HG03060 (cell line): Measurements from ENCODE around the gene PSMC3IP.
"Not testable (repeated sequence)": the region's sequence is repeated elsewhere in the genome, so short reads cannot be mapped to it uniquely, and the experiment has no call there.

Experiments
- ATAC-seq: cut with Tn5 transposase; IDR thresholded peaks from one replicate; pipeline ENCODE4 v1.9.1; 2021; ENCODE audit warnings: low read depth, moderate number of reproducible peaks; ENCODE audit not compliant: unreplicated experiment

PSMC3IP gene

GRCh38 chr17:42577532-42578281 is at the start of gene PSMC3IP:
Gene PSMC3IP (minus strand): TSS chr17:42577729. CDS start chr17:42577686, 43 bp downstream.
- no peak for ATAC-seq

DNA sequence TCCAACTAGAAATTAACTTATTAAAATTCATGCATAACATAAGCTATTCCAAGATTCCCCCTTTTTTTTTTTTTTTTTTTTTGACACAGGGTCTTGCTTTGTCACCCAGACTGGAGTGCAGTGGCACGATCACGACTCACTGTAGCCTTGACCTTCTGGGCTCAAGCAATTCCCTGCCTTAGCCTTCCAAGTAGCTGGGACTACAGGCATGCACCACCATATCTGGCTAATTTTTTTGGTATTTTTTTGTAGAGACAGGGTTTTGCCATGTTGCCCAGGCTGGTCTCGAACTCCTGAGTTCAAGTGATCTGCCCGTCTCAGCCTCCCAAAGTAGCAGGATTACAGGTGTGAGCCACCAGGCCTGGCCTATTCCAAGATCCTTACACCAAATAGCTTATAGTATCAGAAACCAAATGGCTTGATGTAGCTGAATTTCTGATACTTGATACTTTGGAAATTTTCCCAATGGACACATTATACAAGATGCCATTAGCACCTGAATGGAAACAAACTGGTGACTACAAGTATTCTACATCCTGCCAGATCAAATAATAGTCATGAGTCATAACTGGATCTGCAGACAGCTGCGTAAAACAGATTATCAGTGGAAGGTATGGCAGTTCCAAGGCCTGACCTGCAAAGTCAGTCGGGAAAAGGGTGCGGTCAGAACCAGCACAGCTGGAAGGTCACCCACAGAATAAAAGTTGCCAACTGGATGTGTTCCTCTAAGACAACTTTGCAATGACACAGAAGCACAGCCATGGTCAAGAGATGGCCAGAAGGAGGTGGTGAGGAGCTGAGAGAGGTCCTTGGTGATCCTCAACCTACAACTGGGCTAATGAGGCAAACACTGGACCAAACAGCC is 46.4 kb upstream of the PSMC3IP start:
- no peak for ATAC-seq

GRCh38 chr17:42623271-42623670 is 45.7 kb upstream of the PSMC3IP start:
- no peak for ATAC-seq

GRCh38 chr17:42621987-42622386 is 44.5 kb upstream of the PSMC3IP start:
- ATAC-seq = not testable (repeated sequence)

DNA sequence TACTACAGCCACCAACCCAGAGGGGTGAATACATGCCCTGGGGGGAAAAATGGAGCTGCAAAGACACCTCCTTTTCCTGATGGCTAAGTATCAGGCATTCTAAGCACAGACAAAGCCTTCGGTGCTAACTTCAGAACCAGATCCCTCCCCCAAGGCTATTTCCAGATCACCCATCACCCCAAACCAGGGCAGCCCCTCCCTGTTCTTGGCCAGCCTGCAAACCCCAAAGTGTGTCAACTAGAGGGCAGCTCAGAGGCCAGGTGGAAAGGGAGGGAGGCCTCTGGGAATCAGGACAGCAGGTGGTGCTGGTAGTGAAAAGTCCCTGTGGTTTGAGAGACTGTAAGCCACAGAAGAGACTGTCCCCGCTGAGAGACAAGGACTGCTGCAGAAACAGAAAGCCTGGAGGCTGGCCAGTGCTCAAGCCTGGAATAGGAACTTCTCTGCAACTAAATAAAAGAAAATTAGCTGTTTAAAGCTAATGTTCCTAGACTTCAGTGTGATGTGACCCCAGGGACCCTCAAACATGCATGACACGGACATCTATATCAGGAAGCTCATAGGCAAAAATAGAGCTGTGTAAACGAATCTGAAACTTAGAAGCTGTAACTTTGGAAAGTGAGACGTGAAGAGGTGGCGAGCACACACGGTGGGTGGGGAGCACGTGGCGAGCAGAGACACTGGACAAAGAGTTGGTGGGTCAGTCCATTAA is 41.1 kb upstream of the PSMC3IP start:
- no peak for ATAC-seq

- no peak for ATAC-seq
Observed at GRCh38 chr17:42617956-42618431, 40.5 kb upstream of the PSMC3IP start.

GRCh38 chr17:42613699-42614295 is 36.3 kb upstream of the PSMC3IP start:
- ATAC-seq = no peak

DNA sequence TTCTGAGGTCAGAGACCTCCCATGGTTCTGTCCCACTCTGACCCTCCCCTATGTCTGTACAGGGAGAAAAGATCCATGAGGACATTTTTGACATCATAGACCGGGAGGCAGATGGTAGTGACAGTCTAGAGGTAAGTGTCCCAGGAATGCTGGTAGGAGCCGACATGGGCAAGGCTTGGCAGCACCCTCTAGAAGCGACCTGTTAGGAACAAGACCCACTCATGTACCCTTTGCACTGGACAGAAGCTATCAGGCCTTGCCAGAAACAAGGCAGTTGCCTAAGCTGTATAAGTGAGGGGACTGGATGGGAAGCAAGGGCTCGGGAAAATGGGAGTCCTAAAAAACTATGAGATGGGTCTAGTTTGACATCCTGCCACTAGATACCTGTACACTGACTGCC is 34.5 kb upstream of the PSMC3IP start:
- no peak for ATAC-seq

GRCh38 chr17:42609814-42610801 is 32.6 kb upstream of the PSMC3IP start:
- ATAC-seq = not testable (repeated sequence)

GRCh38 chr17:42609182-42609813 is 31.8 kb upstream of the PSMC3IP start, which contains the start of the genes RETREG3 and TUBG1:
Gene RETREG3 (minus strand): TSS chr17:42609374. CDS start chr17:42609324, 50 bp downstream.
Gene TUBG1 (plus strand): TSS chr17:42609683. CDS start chr17:42609738, 55 bp downstream.
- ATAC-seq = peak; percentile 72

DNA sequence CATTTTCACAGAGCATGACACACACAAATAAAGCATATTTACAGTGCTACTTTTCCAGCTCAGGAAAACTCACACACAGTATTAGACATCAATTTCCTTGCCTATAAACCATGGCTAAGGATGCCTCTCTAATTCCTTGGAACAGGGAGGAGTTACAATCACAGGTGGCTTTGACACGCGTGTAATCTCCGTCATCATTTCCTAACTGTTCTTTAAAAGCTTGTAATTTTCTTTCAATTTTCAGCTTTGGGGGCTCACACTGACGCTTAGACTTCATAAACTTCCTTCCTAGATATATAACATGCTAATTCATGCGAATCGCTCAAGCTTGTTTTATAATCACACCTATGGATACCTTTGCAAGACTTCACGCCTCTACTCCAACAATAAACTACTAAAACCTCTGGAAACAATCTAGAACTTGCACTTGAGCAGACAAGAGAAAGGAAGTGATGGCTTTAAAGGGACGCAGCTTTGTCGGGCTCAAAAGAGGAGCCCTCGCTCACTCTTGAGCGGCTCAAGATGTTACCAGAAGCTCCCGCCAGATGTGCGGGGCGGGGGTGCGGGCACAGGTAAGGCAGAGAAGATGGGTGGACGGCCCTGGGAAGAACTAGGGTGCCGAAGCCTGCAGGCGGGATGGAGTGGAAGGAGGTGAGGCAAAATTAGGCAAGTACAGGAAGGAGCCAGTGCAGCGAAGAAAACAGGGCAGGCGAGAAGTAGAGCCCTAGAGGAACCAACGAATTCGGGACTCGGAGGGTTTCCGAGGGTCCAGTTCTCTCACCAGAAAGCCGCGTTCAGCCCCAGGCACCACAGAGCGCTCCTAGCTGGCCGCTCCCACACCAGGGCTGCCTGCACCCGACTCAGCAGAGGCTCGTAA is 31.0 kb upstream of the PSMC3IP start:
- ATAC-seq = no peak

- ATAC-seq = no peak
Observed at GRCh38 chr17:42607769-42608168, 30.2 kb upstream of the PSMC3IP start.

GRCh38 chr17:42603318-42603717 is 25.8 kb upstream of the PSMC3IP start:
- ATAC-seq = no peak

GRCh38 chr17:42598905-42599304 is 21.4 kb upstream of the PSMC3IP start:
- ATAC-seq = no peak

DNA sequence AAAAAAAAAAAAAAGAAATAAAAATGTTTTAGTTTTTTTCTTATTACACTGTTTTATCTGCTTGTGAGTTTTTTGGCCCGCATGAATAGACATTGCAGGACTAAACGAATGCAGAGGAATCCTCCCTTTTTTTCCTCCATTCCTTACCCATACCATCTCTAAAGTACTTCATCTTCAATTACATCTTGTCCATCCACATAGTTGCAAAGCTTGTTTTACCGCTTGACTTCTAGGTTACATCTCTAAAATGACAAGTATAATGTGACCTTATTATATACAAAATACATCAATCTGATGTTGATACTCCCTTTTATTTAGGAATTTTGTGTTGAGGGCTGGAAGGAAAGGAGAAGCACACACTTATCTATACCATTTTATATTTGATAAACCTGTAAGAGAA is 18.9 kb upstream of the PSMC3IP start:
- no peak for ATAC-seq

DNA sequence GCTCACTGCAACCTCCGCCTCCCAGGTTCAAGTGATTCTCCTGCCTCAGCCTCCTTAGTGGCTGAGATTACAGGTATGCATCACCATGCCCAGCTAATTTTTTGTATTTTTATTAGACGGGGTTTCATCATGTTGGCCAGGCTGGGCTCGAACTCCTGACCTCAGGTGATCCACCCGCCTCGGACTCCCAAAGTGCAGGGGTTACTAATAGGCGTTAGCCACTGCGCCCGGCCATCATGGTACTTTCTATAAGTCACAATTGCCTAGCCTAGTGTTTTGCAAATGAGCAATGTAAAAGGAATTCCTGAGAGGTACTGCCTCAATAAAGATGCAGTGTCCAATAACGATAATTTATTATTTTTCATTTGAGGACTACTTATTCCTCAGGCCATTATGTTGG is 13.9 kb upstream of the PSMC3IP start:
- no peak for ATAC-seq

GRCh38 chr17:42590886-42591285 is 13.4 kb upstream of the PSMC3IP start:
- ATAC-seq = no peak
